ENCODE data around the gene PMEPA1.

The PMEPA1 gene

DNA sequence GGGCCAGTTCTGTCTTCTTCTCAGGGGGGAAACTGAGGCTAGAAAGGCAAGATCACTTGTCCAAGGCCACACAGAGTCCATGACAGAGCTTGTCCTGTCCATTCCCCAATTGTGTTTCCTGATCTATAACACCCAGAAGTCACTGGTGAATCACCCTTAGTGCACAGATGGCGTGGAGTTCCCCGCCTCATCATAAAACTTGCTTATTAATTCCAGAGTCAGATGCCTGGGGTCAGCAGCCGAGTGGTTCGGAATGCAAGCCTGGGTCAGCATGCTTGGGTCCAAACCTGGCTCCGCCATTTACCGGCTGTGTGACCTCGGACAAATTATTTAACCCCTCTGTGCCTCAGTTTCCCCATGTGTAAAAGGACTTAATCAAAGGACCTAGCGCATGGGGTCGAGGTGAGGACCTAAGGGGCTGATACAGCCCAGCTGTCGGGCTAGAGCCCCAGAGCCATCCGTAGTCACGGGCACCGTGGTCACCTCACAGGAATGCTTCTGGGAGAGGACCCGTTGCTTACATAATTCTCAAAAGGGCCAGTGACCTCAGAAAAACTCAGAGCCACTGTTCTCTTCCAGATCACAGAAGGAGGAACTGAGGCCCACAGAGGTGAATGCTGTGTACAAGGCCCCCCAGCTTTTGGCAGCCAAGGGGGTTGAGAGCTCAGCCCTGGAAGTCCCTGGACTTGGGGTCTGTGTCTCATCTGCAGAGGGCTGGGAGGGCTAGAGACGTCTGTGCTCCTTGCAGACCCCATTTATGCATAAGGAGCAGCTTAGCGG is 88.2 kb downstream of the PMEPA1 start:
- no peaks in the 10 kb centered on the region for H3K9me3 ChIP-seq (ENCODE audit: control insufficient read depth, low read length)
- H2AFZ ChIP-seq: no peak overlapping the region
- H3K4me2 ChIP-seq (ENCODE audit: low read length): no peak overlapping the region
- H3K79me2 ChIP-seq: no peaks in the 10 kb centered on the region
- no peak overlapping the region for H3K4me3 ChIP-seq (ENCODE audit: low read depth, low read length)
- no peaks in the 10 kb centered on the region for H3K27me3 ChIP-seq (ENCODE audit: control insufficient read depth, insufficient read depth, low read length)
- TF ChIP-seq, protein P1, sequence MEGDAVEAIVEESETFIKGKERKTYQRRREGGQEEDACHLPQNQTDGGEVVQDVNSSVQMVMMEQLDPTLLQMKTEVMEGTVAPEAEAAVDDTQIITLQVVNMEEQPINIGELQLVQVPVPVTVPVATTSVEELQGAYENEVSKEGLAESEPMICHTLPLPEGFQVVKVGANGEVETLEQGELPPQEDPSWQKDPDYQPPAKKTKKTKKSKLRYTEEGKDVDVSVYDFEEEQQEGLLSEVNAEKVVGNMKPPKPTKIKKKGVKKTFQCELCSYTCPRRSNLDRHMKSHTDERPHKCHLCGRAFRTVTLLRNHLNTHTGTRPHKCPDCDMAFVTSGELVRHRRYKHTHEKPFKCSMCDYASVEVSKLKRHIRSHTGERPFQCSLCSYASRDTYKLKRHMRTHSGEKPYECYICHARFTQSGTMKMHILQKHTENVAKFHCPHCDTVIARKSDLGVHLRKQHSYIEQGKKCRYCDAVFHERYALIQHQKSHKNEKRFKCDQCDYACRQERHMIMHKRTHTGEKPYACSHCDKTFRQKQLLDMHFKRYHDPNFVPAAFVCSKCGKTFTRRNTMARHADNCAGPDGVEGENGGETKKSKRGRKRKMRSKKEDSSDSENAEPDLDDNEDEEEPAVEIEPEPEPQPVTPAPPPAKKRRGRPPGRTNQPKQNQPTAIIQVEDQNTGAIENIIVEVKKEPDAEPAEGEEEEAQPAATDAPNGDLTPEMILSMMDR (IDR thresholded peaks at IDR 0.05): no peak
- no peaks in the 10 kb centered on the region for H3K4me1 ChIP-seq
- no peak overlapping the region for H3K9ac ChIP-seq
- H3K27ac ChIP-seq: no peak overlapping the region
- H3K36me3 ChIP-seq (ENCODE audit: control insufficient read depth, insufficient read depth, low read length): no peaks in the 10 kb centered on the region

DNA sequence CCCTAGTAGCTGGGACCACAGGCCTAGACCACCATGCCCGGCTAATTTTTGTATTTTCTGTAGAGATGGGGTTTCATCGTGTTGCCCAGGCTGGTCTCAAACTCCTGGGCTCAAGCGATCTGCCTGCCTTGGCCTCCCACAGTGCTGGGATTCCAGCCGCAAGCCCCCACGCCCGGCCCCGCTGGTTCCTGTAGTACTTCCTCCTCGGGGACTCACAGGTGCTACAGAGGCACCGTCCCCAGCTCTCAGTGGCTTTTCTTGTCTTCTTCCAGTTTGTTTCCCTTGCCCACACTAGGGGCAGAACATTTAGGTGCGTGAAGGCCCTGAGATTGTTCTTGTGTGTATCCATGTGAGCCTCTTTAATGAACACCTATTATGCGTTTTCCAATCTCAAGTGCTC is 88.8 kb downstream of the PMEPA1 start:
- TF ChIP-seq, protein P1 (IDR thresholded peaks at IDR 0.05): no peak
- Histone ChIP-seq H3K9me3 (ENCODE audit: control insufficient read depth, low read length) (no peaks in the 10 kb centered on the region), H3K4me3 (ENCODE audit: low read depth, low read length) (no peak overlapping the region), H2AFZ (no peak overlapping the region), H3K79me2 (no peaks in the 10 kb centered on the region), H3K27ac (no peak overlapping the region), H3K9ac (no peak overlapping the region), H3K36me3 (ENCODE audit: control insufficient read depth, insufficient read depth, low read length) (no peaks in the 10 kb centered on the region), H3K4me1 (no peaks in the 10 kb centered on the region), H3K4me2 (ENCODE audit: low read length) (no peak overlapping the region), H3K27me3 (ENCODE audit: control insufficient read depth, insufficient read depth, low read length) (no peaks in the 10 kb centered on the region)

DNA sequence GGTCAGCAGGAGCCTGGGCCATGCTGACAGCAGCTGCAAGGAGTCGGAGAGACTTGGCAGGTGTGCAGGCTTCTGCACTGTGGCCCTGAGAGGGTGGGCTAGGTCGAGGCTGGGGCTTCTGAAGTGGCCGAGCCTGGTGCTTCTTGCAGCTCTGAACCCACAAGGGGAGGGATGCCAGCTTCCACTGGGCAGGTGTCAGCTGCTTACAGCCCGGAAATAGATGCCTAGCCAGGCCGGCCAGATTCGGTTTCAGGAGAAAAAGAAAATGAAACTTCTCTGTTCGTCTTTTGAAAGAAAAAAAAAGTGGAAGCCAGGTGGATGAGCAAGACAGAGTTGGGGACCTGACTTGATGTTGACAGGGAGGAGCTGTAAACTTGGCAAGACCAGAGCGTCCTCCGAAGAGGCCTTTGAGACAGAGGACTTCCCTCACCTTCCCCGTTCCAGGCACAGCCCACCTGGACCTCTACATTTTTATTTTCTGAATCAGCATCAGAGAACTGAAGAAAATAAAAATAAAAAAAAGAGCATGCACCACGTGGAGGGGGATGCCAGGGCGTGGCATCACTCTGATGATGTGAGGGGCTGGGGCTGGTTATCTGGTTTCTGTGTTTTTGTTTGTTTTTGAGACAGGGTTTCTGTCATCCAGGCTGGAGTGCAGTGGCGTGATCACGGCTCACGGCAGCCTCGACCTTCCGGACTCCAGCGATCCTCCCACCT is 89.4 kb downstream of the PMEPA1 start, which contains the start of gene ZBP1:
Gene ZBP1 (minus strand): TSS at position 153 of the 717 bp plus-strand sequence. CDS start 131 bp downstream, at position 22.
- no peaks in the 10 kb centered on the region for H3K27me3 ChIP-seq (ENCODE audit: control insufficient read depth, insufficient read depth, low read length)
- no peaks in the 10 kb centered on the region for H3K36me3 ChIP-seq (ENCODE audit: control insufficient read depth, insufficient read depth, low read length)
- no peak within 1 kb of the TSS for H3K9ac ChIP-seq
- no peak within 1 kb of the TSS for H3K4me2 ChIP-seq (ENCODE audit: low read length)
- TF ChIP-seq, protein P1 (IDR thresholded peaks at IDR 0.05): no peak
- no peaks in the 10 kb centered on the region for H3K4me1 ChIP-seq
- no peak within 1 kb of the TSS for H2AFZ ChIP-seq
- no peaks in the 10 kb centered on the region for H3K9me3 ChIP-seq (ENCODE audit: control insufficient read depth, low read length)
- no peak within 1 kb of the TSS for H3K27ac ChIP-seq
- no peaks in the 10 kb centered on the region for H3K79me2 ChIP-seq
- H3K4me3 ChIP-seq (ENCODE audit: low read depth, low read length): no peak within 1 kb of the TSS

DNA sequence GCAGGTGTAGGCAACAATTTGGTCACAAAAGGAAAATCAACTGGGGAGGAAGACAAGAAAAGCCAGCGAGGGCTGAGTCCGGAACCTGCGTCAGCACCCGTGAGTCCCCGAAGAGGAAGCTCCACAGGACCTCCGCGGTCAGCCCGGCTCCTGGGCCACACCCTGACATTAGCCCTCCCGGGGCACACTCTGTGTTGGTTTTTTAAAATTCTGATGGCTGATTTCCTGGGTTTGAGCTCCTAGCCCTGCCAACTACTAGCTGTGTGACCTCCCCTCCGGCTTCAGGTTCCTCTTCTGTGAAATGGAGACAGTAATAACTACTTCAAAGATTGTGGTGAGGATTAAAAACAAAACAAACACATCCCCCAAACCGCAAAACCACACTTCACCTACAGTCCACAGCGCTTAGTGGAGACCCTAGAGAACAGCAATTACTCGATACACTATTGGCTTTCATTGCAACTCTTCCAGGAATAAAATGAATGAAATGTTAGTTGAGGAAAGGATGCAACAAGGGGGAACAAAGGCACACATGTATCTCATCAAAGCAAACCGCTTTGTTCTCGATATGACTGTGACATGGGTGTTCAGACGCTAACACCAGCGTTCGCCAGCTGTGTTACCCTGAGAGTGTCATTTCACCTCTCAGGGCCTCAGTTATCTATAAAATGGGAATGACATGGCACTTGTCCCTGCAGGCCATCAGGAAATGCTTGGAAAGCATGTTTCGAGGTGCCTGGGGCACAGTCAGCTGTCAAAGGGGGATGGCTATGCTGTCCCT is 90.6 kb downstream of the PMEPA1 start:
- TF ChIP-seq, protein P1 (IDR thresholded peaks at IDR 0.05): no peak
- Histone ChIP-seq H3K27ac (no peak overlapping the region), H2AFZ (no peak overlapping the region), H3K36me3 (ENCODE audit: control insufficient read depth, insufficient read depth, low read length) (no peaks in the 10 kb centered on the region), H3K79me2 (no peaks in the 10 kb centered on the region), H3K4me3 (ENCODE audit: low read depth, low read length) (no peak overlapping the region), H3K4me1 (no peaks in the 10 kb centered on the region), H3K9ac (no peak overlapping the region), H3K9me3 (ENCODE audit: control insufficient read depth, low read length) (no peaks in the 10 kb centered on the region), H3K27me3 (ENCODE audit: control insufficient read depth, insufficient read depth, low read length) (no peaks in the 10 kb centered on the region), H3K4me2 (ENCODE audit: low read length) (no peak overlapping the region)
